HUES6 (cell line): ENCODE measurements around the gene CCDC171.

Experiments
- H3K27ac ChIP-seq: 2 replicates; pipeline ENCODE4 v1.7.0; 2013; ENCODE audit warnings: low read depth, mild to moderate bottlenecking, low read length, inconsistent platforms
- H3K27me3 ChIP-seq: 2 replicates; pipeline ENCODE4 v1.6.1; 2013; ENCODE audit warnings: low read length; ENCODE audit not compliant: control insufficient read depth, insufficient read depth
- H3K36me3 ChIP-seq: 2 replicates; pipeline ENCODE4 v1.6.1; 2013; ENCODE audit warnings: low read length; ENCODE audit not compliant: control insufficient read depth, insufficient read depth
- H3K4me1 ChIP-seq: 2 replicates; pipeline ENCODE4 v1.6.1; 2013; ENCODE audit warnings: low read length; ENCODE audit not compliant: control insufficient read depth, insufficient read depth
- H3K4me3 ChIP-seq: 2 replicates; pipeline ENCODE4 v1.5.1; 2013; ENCODE audit warnings: low read depth, low read length
- H3K9ac ChIP-seq: one replicate; pipeline ENCODE4 v1.6.1; 2013; ENCODE audit warnings: mild to moderate bottlenecking, low read length
- H3K9me3 ChIP-seq: 2 replicates; pipeline ENCODE4 v1.6.1; 2013; ENCODE audit warnings: low read depth, low read length; ENCODE audit not compliant: control insufficient read depth, insufficient read depth

CCDC171 gene

DNA sequence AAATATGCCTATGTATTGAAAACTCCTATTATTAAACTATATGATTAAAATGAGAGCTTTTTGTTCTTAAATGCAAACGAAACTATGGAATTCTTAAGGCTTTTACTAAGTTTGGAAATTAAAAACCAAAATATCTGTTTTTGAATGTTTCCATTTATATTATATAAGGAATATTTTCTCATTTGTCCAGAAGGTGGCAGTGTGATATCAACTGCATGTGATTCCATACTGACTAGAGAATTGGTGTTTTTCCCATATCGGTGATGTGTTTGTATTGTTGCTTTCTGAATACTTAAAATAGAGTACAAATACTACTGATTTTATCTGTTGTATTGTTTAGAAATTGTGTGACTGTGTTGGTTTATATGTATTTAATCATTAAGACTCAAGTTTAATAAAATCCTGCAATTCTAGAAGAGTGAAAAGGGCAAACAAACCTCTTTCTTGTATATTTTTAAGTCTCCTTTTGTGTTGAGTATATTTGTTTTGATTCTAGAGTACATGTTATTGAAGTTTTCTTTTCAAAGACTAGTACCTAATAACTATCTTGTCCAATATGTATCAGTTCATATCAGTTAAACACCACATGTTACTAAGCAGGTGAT lies 320.8 kb downstream of the CCDC171 start:
- Histone ChIP-seq H3K27ac (no peak overlapping the region), H3K4me3 (no peak overlapping the region), H3K9me3 (no peaks in the 10 kb centered on the region), H3K9ac (no peak overlapping the region), H3K27me3 (no peaks in the 10 kb centered on the region), H3K36me3 (no peaks in the 10 kb centered on the region), H3K4me1 (no peaks in the 10 kb centered on the region)

DNA sequence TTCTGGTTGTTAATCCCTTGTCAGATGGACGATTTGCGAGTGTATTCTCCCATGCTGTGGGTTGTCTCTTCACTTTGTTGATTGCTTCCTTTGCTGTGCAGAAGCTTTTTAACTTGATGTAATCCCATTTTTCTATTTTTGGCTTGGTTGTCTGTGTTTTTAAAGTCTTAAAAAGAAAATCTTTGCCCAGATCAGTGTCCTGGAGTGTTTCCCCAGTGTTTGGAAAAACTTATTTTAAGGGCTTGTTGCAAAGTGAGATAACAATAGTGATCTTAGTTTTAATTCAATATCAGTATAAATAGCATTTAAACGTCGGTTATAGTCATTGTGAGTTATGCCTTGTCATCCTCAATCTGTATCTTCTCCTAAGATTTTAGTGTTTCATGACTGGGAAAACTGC lies 329.5 kb downstream of the CCDC171 start:
- H3K9me3 ChIP-seq: no peaks in the 10 kb centered on the region
- H3K27ac ChIP-seq: no peak overlapping the region
- H3K9ac ChIP-seq: no peak overlapping the region
- no peak overlapping the region for H3K4me3 ChIP-seq
- no peaks in the 10 kb centered on the region for H3K27me3 ChIP-seq
- H3K36me3 ChIP-seq: no peaks in the 10 kb centered on the region
- no peaks in the 10 kb centered on the region for H3K4me1 ChIP-seq

DNA sequence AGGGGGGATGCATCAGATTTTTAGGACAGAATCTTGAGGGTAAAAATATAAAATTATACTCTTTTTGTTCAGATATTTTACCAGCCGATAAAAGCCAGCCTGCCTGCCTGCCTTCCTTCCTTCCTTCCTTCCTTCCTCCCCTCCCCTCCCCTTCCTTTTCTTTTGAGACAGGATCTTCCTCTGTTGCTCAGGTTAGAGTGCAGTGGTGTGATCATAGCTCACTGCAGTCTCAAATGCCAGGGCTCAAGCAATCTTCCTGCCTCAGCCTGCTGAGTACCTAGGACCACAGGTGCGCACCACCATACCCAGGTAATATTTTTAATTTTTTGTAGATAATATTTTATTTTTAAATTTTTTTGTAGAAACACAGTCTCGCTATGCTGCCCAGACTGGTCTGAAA lies 330.0 kb downstream of the CCDC171 start:
- Histone ChIP-seq H3K4me1 (no peaks in the 10 kb centered on the region), H3K9me3 (no peaks in the 10 kb centered on the region), H3K4me3 (no peak overlapping the region), H3K27me3 (no peaks in the 10 kb centered on the region), H3K9ac (no peak overlapping the region), H3K27ac (no peak overlapping the region), H3K36me3 (no peaks in the 10 kb centered on the region)

DNA sequence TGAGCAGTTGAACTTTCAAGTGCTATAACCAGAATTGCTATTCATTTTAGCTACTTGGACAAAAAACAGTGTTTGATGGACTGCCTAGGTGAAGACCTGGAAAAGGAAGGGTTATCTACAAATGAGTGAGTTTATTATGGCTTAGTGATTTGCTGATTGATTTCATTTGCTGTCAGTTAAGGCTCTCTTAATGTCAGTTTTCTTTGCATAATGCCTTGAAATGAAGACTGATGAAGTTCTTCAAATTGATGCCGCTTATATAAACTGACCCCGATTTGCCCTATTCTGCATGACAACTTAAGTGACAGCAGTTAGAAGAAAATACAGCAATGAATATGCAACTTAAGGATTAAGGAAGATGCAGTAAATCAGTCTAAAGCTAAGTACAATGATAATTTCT lies 332.6 kb downstream of the CCDC171 start:
- H3K27ac ChIP-seq: no peak overlapping the region
- no peak overlapping the region for H3K9ac ChIP-seq
- H3K4me1 ChIP-seq: no peaks in the 10 kb centered on the region
- H3K36me3 ChIP-seq: no peaks in the 10 kb centered on the region
- H3K9me3 ChIP-seq: no peaks in the 10 kb centered on the region
- no peaks in the 10 kb centered on the region for H3K27me3 ChIP-seq
- H3K4me3 ChIP-seq: no peak overlapping the region

DNA sequence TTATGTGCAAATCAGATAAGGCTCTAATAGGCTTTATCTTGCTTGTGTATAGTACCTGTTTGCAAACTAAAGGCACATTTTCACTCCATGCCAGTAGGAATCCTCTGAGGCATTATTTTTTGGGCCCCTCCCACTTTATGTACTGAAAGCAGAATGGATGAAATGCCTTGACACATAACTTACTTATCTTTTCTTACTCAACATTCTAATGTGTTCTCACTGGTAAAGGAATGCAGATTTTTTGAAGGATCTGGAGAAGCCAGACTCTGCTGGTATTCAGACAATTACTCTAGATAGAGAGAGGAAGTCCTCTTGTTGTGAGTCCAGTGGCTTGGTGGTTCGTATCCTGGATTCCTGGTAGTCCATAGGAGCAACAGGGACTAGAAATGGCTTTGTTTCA lies 336.7 kb downstream of the CCDC171 start:
- H3K36me3 ChIP-seq: no peaks in the 10 kb centered on the region
- no peak overlapping the region for H3K9ac ChIP-seq
- no peaks in the 10 kb centered on the region for H3K27me3 ChIP-seq
- H3K4me3 ChIP-seq: no peak overlapping the region
- no peaks in the 10 kb centered on the region; the same call in 1 of the 2 replicates for H3K9me3 ChIP-seq
- H3K4me1 ChIP-seq: no peaks in the 10 kb centered on the region
- no peak overlapping the region for H3K27ac ChIP-seq

DNA sequence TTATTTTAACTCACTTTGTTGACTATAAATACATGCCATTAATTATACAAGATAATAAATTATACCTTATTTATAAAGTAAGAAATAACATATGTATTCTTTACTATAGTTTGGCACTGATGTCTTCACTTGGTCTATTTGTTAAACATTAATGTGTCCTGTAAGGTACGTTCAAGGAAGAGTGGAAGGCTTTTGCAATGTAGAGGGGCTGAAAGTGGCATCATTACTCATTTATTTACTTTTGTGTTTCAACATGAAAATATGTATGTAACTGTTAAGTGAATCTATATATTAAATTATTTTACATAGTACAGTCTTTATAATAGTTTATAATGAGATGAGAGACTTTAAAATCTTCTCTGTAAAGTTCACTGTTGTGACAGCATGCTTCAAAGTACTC lies 348.7 kb downstream of the CCDC171 start:
- Histone ChIP-seq H3K4me1 (no peaks in the 10 kb centered on the region), H3K4me3 (no peak overlapping the region), H3K36me3 (no peaks in the 10 kb centered on the region), H3K27ac (no peak overlapping the region), H3K9ac (no peak overlapping the region), H3K9me3 (0 out of 2 replicates have a peak, but pooled peaks cover 3% of the 10 kb centered on the region), H3K27me3 (no peaks in the 10 kb centered on the region)

DNA sequence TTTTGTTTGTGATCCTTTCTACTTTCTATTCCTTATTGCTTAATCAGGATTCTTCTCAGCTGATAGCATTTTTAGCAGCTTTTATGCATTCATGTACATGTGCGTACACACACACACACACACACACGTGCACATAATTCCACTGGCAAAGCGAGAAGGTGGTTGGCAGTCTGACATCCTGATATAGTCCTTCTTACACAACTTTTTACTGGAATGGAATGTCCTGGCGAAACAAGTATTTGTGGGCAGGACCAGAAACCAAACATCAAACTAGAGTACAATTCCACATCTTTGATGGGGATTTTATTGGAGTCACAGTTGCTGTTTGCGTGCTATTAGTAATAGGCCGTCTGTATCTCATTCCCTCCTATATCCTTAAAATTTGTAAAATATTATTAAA lies 356.5 kb downstream of the CCDC171 start:
- Histone ChIP-seq H3K27ac (no peak overlapping the region), H3K9me3 (no peaks in the 10 kb centered on the region), H3K9ac (no peak overlapping the region), H3K27me3 (no peaks in the 10 kb centered on the region), H3K4me1 (no peaks in the 10 kb centered on the region), H3K36me3 (no peaks in the 10 kb centered on the region), H3K4me3 (no peak overlapping the region)

DNA sequence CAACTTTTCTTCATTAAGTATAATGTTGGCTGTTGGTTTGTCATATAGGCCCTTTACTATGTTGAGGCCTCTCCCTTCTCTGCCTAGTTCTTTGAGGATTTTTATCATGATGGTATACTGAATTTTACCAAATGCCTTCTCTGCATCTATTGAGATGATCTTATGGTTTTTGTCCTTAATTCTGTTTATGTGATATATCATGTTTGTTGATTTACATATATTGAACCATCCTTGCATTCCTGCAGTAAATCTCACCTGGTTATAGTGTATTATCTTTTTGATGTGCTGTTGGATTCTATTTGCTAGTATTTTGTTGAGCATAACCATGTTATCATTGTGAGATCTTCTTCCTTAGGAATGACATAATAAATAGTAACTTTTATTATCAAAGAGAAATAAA lies 362.9 kb downstream of the CCDC171 start:
- Histone ChIP-seq H3K36me3 (no peaks in the 10 kb centered on the region), H3K9ac (no peak overlapping the region), H3K4me3 (no peak overlapping the region), H3K4me1 (no peaks in the 10 kb centered on the region), H3K27ac (no peak overlapping the region), H3K27me3 (no peaks in the 10 kb centered on the region), H3K9me3 (peaks cover 4% of the 10 kb centered on the region)

DNA sequence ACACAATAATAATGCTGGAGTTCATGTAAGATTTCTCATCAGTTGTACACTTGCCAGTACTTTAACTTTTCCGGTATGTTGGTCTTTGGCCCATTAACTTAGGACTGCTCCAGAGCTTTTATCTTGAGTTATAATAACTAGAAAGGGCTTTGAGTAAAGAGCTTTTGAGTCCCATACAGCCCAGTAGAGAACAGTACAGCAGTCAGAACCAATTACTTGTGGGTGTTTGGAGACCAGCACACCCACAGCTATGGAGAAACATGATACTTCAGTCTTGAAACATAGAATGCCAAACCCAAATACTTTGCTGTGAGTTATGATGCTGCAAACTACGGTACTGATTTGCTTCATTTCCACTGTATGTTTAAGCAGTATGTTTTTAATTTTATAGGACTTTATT lies 374.3 kb downstream of the CCDC171 start:
- Histone ChIP-seq H3K36me3 (no peaks in the 10 kb centered on the region), H3K4me1 (no peaks in the 10 kb centered on the region), H3K27ac (no peak overlapping the region), H3K9ac (no peak overlapping the region), H3K9me3 (no peaks in the 10 kb centered on the region), H3K27me3 (no peaks in the 10 kb centered on the region), H3K4me3 (no peak overlapping the region)

DNA sequence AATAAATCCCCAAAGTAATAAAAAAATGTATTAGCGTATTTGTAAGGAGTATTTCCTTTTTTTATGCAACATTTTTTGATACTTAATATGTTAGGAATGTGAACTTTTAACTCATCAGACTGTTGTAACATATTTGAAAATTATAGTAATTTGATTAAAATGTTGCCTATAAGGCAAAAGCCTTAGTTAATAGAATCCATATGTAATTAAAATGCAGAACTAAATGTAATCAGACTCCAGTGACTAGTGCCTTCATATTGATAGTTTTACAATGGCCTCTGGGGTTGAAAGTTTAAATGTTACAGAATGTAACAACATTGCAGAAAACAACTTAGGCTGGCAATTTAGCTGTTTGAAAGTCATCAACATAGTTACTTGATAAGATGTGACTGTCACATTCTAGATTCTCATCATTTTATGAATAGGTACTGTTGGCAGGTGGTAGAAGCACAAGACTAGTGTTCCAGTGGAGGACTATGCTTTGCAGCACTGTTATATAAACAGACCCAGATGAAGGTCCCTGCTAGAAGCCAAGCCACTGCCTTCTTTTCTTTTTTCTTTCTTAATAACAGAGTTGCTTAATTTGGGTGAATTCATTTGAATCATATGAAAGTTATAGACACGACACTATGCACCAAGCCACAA lies 382.9 kb downstream of the CCDC171 start:
- no peaks in the 10 kb centered on the region for H3K27me3 ChIP-seq
- H3K27ac ChIP-seq: no peak overlapping the region
- no peak overlapping the region for H3K9ac ChIP-seq
- H3K9me3 ChIP-seq: no peaks in the 10 kb centered on the region
- no peak overlapping the region for H3K4me3 ChIP-seq
- H3K36me3 ChIP-seq: no peaks in the 10 kb centered on the region
- H3K4me1 ChIP-seq: no peaks in the 10 kb centered on the region

DNA sequence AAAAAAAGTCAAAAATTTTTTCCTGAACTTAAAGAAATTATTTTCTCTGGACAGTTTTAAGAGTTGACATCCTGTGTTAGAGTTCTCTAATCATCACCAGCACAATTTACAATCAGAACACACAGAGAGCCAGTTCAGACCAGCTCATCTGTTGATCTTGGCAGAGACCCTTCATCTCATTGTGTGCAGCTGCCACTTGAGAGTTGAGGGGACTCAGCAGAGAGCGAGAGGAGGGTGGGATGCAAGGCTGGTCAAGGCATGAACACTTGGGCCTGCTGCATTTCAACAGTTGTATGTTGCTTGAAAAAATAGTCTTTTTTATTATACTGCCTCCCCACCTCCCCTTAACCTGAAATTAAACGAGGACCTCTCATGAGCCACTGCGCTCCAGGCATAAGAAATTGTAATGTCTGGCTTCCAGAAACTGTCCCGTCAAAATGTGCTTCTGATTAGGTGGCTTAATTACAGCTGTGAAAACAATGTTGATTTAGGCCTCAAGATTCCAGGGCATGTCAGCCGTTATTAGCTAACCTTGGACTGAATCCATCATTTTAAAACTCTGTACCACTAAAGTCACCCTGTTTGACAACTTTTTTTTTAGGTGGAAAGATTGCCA lies 383.6 kb downstream of the CCDC171 start:
- no peaks in the 10 kb centered on the region for H3K9me3 ChIP-seq
- no peak overlapping the region for H3K4me3 ChIP-seq
- H3K27me3 ChIP-seq: no peaks in the 10 kb centered on the region
- H3K9ac ChIP-seq: no peak overlapping the region
- H3K36me3 ChIP-seq: no peaks in the 10 kb centered on the region
- H3K4me1 ChIP-seq: 0 out of 2 replicates have a peak, but pooled peaks cover 4% of the 10 kb centered on the region
- H3K27ac ChIP-seq: no peak overlapping the region
